Uterus (tissue), 4 donors: ENCODE data around the gene SOX2. TPM values are rescaled to one million over a fixed set of nuclear protein-coding genes. Genes with fewer than 3 reads are reported as not detected.
"Not testable (repeated sequence)": the region's sequence is repeated elsewhere in the genome, so short reads cannot be mapped to it uniquely, and the experiment has no call there.

Source experiments
- DNase-seq, 2 donors: peaks; one replicate each; pipeline ENCODE4 v3.0.0-alpha.2; 2019 to 2020
- H3K27ac ChIP-seq, 2 donors: fragments of 200-600 bp; sonication (generic); 1 replicate in 1 of 2; 2 replicates in 1 of 2; pipeline ENCODE4 v1.5.1; 2016 to 2018
- H3K27me3 ChIP-seq, 2 donors: fragments of 200-600 bp; sonication (generic); one replicate each; pipeline ENCODE4 v1.5.1; 2018 to 2019; ENCODE audit warnings: control low read depth in 1 of 2
- H3K36me3 ChIP-seq, 2 donors: fragments of 200-600 bp; sonication (generic); one replicate each; pipeline ENCODE4 v1.5.1; 2019; ENCODE audit warnings: control low read depth in 1 of 2
- H3K4me1 ChIP-seq, 2 donors: fragments of 200-600 bp; sonication (generic); one replicate each; pipeline ENCODE4 v1.5.1; 2018 to 2019; ENCODE audit warnings: control low read depth in 1 of 2
- H3K4me3 ChIP-seq, 2 donors: fragments of 200-600 bp; sonication (generic); 1 replicate in 1 of 2; 2 replicates in 1 of 2; pipeline ENCODE4 v1.5.1; 2018 to 2019; ENCODE audit warnings: mild to moderate bottlenecking in 1 of 2
- H3K9me3 ChIP-seq, 2 donors: fragments of 200-600 bp; sonication (generic); one replicate each; pipeline ENCODE4 v1.5.1; 2019; ENCODE audit warnings: control low read depth in 1 of 2
- CTCF ChIP-seq, 4 experiments: fragments of 200-600 bp in 2 of 4; fragments of 450-650 bp in 2 of 4; sonication (generic) in 2 of 4; IDR thresholded peaks; one replicate each; pipeline ENCODE4 v1.5.1; 2016 to 2019; ENCODE audit warnings: antibody characterized with exemption in 4 of 4, mild to moderate bottlenecking in 2 of 4, moderate library complexity in 1 of 4
- POLR2A ChIP-seq, 2 donors: fragments of 450-650 bp; IDR thresholded peaks; one replicate each; pipeline ENCODE4 v1.6.1; 2016; ENCODE audit warnings: antibody characterized with exemption in 2 of 2, mild to moderate bottlenecking in 1 of 2, moderate library complexity in 1 of 2
- intact Hi-C: fragments of 100-400 bp; cut with DNase I; formaldehyde crosslinking; loops from one replicate; pipeline ENCODE4 v1.15.1; 2023; ENCODE audit warnings: low total_unique reads
- small RNA-seq: library from RNA; depleted of rRNA; stranded (forward); fragments of <200 nt; gene quantifications from one replicate; pipeline ENCODE3, GENCODE V24; 2016
- total RNA-seq, 4 donors: library from RNA; depleted of rRNA in 3 of 4; stranded (reverse); fragments of >200 nt in 3 of 4; gene quantifications; one replicate each; pipeline versions ENCODE4 v1.1.0 to v1.2.4, GENCODE V29; 2014 to 2023
- donor health status: DM: yes; HTN: yes; CAD: no.

SOX2 gene
- total RNA-seq, 4 donors from 2014 or later = 0.18 to 0.35 TPM; not detected in 2

- no peaks in the 10 kb centered on the region for H3K36me3 ChIP-seq
- no peak overlapping the region for H3K4me3 ChIP-seq
- no peaks in the 10 kb centered on the region for H3K9me3 ChIP-seq
- no peaks in the 10 kb centered on the region for H3K4me1 ChIP-seq
- H3K27me3 ChIP-seq = peaks cover 0 to 7% of the 10 kb centered on the region in 2 donors
- no peak overlapping the region for H3K27ac ChIP-seq
- TF ChIP-seq CTCF (IDR thresholded peaks at IDR 0.05) (no peak), POLR2A (IDR thresholded peaks at IDR 0.05) (no peak)
- DNase-seq = no peak
- intact Hi-C loops = no loop called here
Measured at GRCh38 chr3:181756645-181757297, 45.0 kb downstream of the SOX2 start.

GRCh38 chr3:181757694-181758306, 46.1 kb downstream of the SOX2 start:
- Histone ChIP-seq H3K27me3 (peaks cover 0 to 7% of the 10 kb centered on the region in 2 donors), H3K9me3 (no peaks in the 10 kb centered on the region), H3K4me1 (no peaks in the 10 kb centered on the region), H3K4me3 (no peak overlapping the region), H3K36me3 (no peaks in the 10 kb centered on the region), H3K27ac (no peak overlapping the region)
- TF ChIP-seq POLR2A (IDR thresholded peaks at IDR 0.05) (no peak), CTCF (IDR thresholded peaks at IDR 0.05) (no peak)
- DNase-seq = no peak
- intact Hi-C loops = no loop called here

GRCh38 chr3:181761906-181762305, 50.2 kb downstream of the SOX2 start:
- H3K4me3 ChIP-seq = no peak overlapping the region
- no peak for DNase-seq
- H3K9me3 ChIP-seq = no peaks in the 10 kb centered on the region
- TF ChIP-seq CTCF (IDR thresholded peaks at IDR 0.05) (no peak), POLR2A (IDR thresholded peaks at IDR 0.05) (no peak)
- intact Hi-C loops = no loop called here
- H3K4me1 ChIP-seq = no peaks in the 10 kb centered on the region
- H3K36me3 ChIP-seq = no peaks in the 10 kb centered on the region
- H3K27me3 ChIP-seq = no peaks in the 10 kb centered on the region
- no peak overlapping the region for H3K27ac ChIP-seq

- H3K9me3 ChIP-seq, DNase-seq, H3K4me3 ChIP-seq, H3K4me1 ChIP-seq, intact Hi-C loops, H3K27ac ChIP-seq, H3K27me3 ChIP-seq, H3K36me3 ChIP-seq: not testable (repeated sequence)
Measured at GRCh38 chr3:181764033-181764432, 52.3 kb downstream of the SOX2 start.

Small RNAs within 50 kb of the gene (small RNA-seq; reads per million reads assigned to genes)
- gene RF01954 = not detected
